Astrocyte (in vitro differentiated cells and primary cell): Measurements from ENCODE around the gene STAP2.

Experiments
- EZH2 ChIP-seq: IDR thresholded peaks from 2 replicates; pipeline ENCODE4 v1.6.1; 2012; ENCODE audit warnings: mild to moderate bottlenecking, low read length, inconsistent platforms; ENCODE audit not compliant: insufficient read depth
- TF ChIP-seq, protein P1 (sequence below): IDR thresholded peaks from 2 replicates; pipeline ENCODE4 v1.5.1; 2011; ENCODE audit warnings: low read depth, mild to moderate bottlenecking, inconsistent platforms, low read length, moderate library complexity; ENCODE audit not compliant: insufficient read depth

GRCh38 chr19:4385291-4386040, 46.8 kb upstream of the STAP2 start:
- TF ChIP-seq, protein P1, sequence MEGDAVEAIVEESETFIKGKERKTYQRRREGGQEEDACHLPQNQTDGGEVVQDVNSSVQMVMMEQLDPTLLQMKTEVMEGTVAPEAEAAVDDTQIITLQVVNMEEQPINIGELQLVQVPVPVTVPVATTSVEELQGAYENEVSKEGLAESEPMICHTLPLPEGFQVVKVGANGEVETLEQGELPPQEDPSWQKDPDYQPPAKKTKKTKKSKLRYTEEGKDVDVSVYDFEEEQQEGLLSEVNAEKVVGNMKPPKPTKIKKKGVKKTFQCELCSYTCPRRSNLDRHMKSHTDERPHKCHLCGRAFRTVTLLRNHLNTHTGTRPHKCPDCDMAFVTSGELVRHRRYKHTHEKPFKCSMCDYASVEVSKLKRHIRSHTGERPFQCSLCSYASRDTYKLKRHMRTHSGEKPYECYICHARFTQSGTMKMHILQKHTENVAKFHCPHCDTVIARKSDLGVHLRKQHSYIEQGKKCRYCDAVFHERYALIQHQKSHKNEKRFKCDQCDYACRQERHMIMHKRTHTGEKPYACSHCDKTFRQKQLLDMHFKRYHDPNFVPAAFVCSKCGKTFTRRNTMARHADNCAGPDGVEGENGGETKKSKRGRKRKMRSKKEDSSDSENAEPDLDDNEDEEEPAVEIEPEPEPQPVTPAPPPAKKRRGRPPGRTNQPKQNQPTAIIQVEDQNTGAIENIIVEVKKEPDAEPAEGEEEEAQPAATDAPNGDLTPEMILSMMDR: no peak
- TF ChIP-seq EZH2: no peak
